HepG2 (cell line): ENCODE results near the gene KDM3B. TPM values are rescaled to one million over a fixed set of nuclear protein-coding genes. Genes with fewer than 3 reads are reported as not detected.

Experiments used
- AKAP8 ChIP-seq: sonication (generic); formaldehyde crosslinking; IDR thresholded peaks from 2 replicates; pipeline ENCODE4 v1.5.1; 2020; ENCODE audit warnings: mild to moderate bottlenecking, missing genetic modification reagents
- BATF2 ChIP-seq: sonication (generic); formaldehyde crosslinking; IDR thresholded peaks from 2 replicates; pipeline ENCODE4 v1.8.0; 2022; ENCODE audit warnings: mild to moderate bottlenecking, missing genetic modification reagents, moderate library complexity
- HDAC2 ChIP-seq: sonication (generic); formaldehyde crosslinking; IDR thresholded peaks from 2 replicates; pipeline ENCODE4 v1.4.0; 2020; ENCODE audit warnings: missing genetic modification reagents
- HNF4A ChIP-seq: sonication (generic); formaldehyde crosslinking; IDR thresholded peaks from 2 replicates; pipeline ENCODE4 v1.4.0; 2020; ENCODE audit warnings: missing genetic modification reagents
- HNRNPLL ChIP-seq: fragments of 200-400 bp; formaldehyde crosslinking; IDR thresholded peaks from 2 replicates; pipeline ENCODE4 v1.6.1; 2017; ENCODE audit warnings: mild to moderate bottlenecking, low read depth, low read length; ENCODE audit not compliant: poor library complexity, severe bottlenecking
- KMT2B ChIP-seq: IDR thresholded peaks from 2 replicates; pipeline ENCODE4 v1.6.1; 2016; ENCODE audit warnings: missing genetic modification reagents, missing compliant biosample characterization
- MXD4 ChIP-seq: IDR thresholded peaks from 2 replicates; pipeline ENCODE4 v1.6.1; 2016; ENCODE audit warnings: mild to moderate bottlenecking, missing biosample characterization, missing genetic modification reagents
- NFKB2 ChIP-seq: sonication (generic); formaldehyde crosslinking; IDR thresholded peaks from 2 replicates; pipeline ENCODE4 v1.4.0; 2020; ENCODE audit warnings: missing genetic modification reagents, borderline replicate concordance
- PRPF4 ChIP-seq: fragments of 200-400 bp; formaldehyde crosslinking; IDR thresholded peaks from 2 replicates; pipeline ENCODE4 v1.6.1; 2016; ENCODE audit warnings: low read length, low read depth; ENCODE audit not compliant: poor library complexity, severe bottlenecking
- REPIN1 ChIP-seq: sonication (generic); formaldehyde crosslinking; IDR thresholded peaks from 2 replicates; pipeline ENCODE4 v1.8.0; 2022; ENCODE audit warnings: missing genetic modification reagents, low read depth, mild to moderate bottlenecking, borderline replicate concordance
- SALL2 ChIP-seq: sonication (generic); formaldehyde crosslinking; IDR thresholded peaks from 2 replicates; pipeline ENCODE4 v1.8.1; 2023; ENCODE audit warnings: mild to moderate bottlenecking, missing genetic modification reagents, inconsistent platforms
- ZBTB2 ChIP-seq: sonication (generic); formaldehyde crosslinking; IDR thresholded peaks from 2 replicates; pipeline ENCODE4 v1.8.0; 2022; ENCODE audit warnings: low read depth, missing genetic modification reagents
- ZBTB43 ChIP-seq: sonication (generic); formaldehyde crosslinking; conservative IDR thresholded peaks from 2 replicates; pipeline ENCODE4 v1.4.0; 2020; ENCODE audit warnings: missing genetic modification reagents
- polyA plus RNA-seq, 8 experiments: library from polyadenylated mRNA; depleted of rRNA in 3 of 8; stranded (reverse) in 7 of 8; unstranded in 1 of 8; fragments of >200 nt; fragmentation: Illumina TruSeq in 4 of 8; extraction: Trizol in 4 of 8; gene quantifications; 2 replicates each; pipeline versions ENCODE4 v1.2.1 to v1.2.3, GENCODE V29; 2011 to 2016; ENCODE audit warnings: low read depth in 4 of 8, missing spikeins in 1 of 8, mixed read lengths in 1 of 8; ENCODE audit not compliant: insufficient read depth in 1 of 8
- total RNA-seq, 5 experiments: library from RNA; depleted of rRNA; stranded (reverse); fragments of >200 nt; fragmentation: Illumina TruSeq; extraction: Trizol; gene quantifications; 2 replicates each; pipeline ENCODE4 v1.2.3, GENCODE V29; 2016; ENCODE audit warnings: low read depth in 1 of 5

Gene KDM3B
- total and polyA plus RNA-seq, 2 of the 13 experiments (the other 11 are each of a cell fraction or from before 2014, with no cell fraction given) = 19.7 to 34.3 TPM

DNA sequence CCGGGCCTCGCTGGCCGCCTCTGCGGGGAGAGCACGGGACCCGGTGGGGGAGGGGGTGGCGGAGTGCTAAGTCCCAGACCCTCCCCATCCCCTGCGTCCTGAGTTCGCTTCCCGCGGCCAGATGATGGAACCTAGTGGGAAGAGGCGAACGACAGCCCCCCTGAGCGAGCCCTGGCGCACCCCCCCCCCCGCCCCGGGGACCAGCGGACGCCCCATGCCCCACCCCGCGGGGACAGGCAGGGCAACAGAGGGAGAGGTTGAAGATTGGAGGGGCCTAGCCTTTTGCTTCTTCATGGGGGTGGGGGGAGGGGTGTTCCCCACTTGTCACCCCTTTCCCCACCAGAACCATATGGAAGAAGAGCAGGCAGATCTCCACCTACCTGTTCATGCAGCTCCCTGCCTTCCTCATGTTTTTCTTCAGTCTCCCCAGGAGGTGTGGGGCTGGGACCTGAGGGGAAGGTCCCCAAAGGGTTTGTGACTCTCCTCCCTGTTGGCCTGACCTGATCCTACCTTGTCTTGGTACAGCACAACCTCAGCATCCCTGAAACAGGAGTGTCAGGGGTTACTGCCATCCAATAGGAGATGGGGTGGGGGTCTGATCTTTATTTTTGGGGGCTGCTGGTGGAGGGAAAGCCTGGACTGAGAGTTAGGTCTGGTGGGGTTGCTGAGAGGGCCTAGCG is 13.9 kb upstream of the KDM3B start (continued):
- TF ChIP-seq NFKB2 (CRISPR knock-in tag) = peak; percentile 40; the same call in 1 of the 2 replicates
- TF ChIP-seq ZBTB2 = peak; percentile 13; the same call in 1 of the 2 replicates
- TF ChIP-seq PRPF4 = peak; percentile 82
- TF ChIP-seq BATF2 (CRISPR knock-in tag) = 0 out of 2 replicates have a peak, but pooled peaks have one; percentile 2
- TF ChIP-seq MXD4 (CRISPR knock-in tag) = no peak
- 0 out of 2 replicates have a peak, but pooled peaks have one; percentile 5 for TF ChIP-seq REPIN1 (CRISPR knock-in tag)
- peak; percentile 8; the same call in 1 of the 2 replicates for TF ChIP-seq SALL2
- 0 out of 2 replicates have a peak, but pooled peaks have one; percentile 3 for TF ChIP-seq HDAC2 (CRISPR knock-in tag)
- peak; percentile 9 for TF ChIP-seq HNRNPLL
- no peak for TF ChIP-seq KMT2B (CRISPR knock-in tag)
- TF ChIP-seq AKAP8 (CRISPR knock-in tag) = no peak
- TF ChIP-seq HNF4A (CRISPR knock-in tag) = 0 out of 2 replicates have a peak, but pooled peaks have one; percentile 25
- 0 out of 2 replicates have a peak, but pooled peaks have one; percentile 1 for TF ChIP-seq ZBTB43 (CRISPR knock-in tag)
